Chondrocyte (in vitro differentiated cells): Measurements from ENCODE around the gene KLHL20. TPM values are rescaled to one million over a fixed set of nuclear protein-coding genes. Genes with fewer than 3 reads are reported as not detected.
"Not testable (repeated sequence)": the region's sequence is repeated elsewhere in the genome, so short reads cannot be mapped to it uniquely, and the experiment has no call there.

Experiments
- DNase-seq: peaks from one replicate; pipeline ENCODE4 v3.0.0; 2021; ENCODE audit warnings: mixed read lengths, low spot score
- H3K27ac Mint-ChIP-seq: one replicate; pipeline ENCODE4 v1.8.0; 2021; ENCODE audit warnings: mild to moderate bottlenecking, moderate library complexity, mixed read lengths; ENCODE audit not compliant: unreplicated experiment
- H3K27me3 Mint-ChIP-seq: 2 replicates; pipeline ENCODE4 v1.8.0; 2021; ENCODE audit warnings: low read depth, mixed read lengths
- H3K36me3 Mint-ChIP-seq: 2 replicates; pipeline ENCODE4 v1.8.0; 2021; ENCODE audit warnings: low read depth, mixed read lengths
- H3K4me1 Mint-ChIP-seq: 2 replicates; pipeline ENCODE4 v1.8.0; 2021; ENCODE audit warnings: low read depth, mild to moderate bottlenecking, mixed read lengths
- H3K4me3 Mint-ChIP-seq: one replicate; pipeline ENCODE4 v1.8.0; 2021; ENCODE audit warnings: mild to moderate bottlenecking, moderate library complexity, mixed read lengths; ENCODE audit not compliant: unreplicated experiment
- H3K9me3 Mint-ChIP-seq: 2 replicates; pipeline ENCODE4 v1.8.0; 2021; ENCODE audit warnings: low read depth, mixed read lengths
- CTCF ChIP-seq: fragments of 200-600 bp; sonication (generic); IDR thresholded peaks from 2 replicates; pipeline ENCODE4 v1.5.0; 2021; ENCODE audit warnings: antibody characterized with exemption, mild to moderate bottlenecking, moderate library complexity
- long read RNA-seq: library from polyadenylated mRNA; stranded (forward); transcript quantifications from one replicate; pipeline ENCODE4 v2.0.0, GENCODE V29; 2021
- total RNA-seq: library from RNA; stranded (reverse); gene quantifications from 3 replicates; pipeline ENCODE4 v1.2.1, GENCODE V29; 2021

KLHL20 gene
- total RNA-seq, result 28.5 to 34.1 TPM (median 29.2 TPM) in 3 replicates
- long read RNA-seq, transcript KLHL20-201 (12 exons, 3,421 nt), result major isoform, 32 of 62 reads
- long read RNA-seq, partial matches to known transcripts, result 6 of 62 reads
- long read RNA-seq, other reads (novel, unspliced or antisense), result 24 of 62 reads

- peaks cover 11% of the 10 kb centered on the region for H3K27me3 Mint-ChIP-seq
- peaks cover 29% of the 10 kb centered on the region for H3K4me1 Mint-ChIP-seq
- no peaks in the 10 kb centered on the region for H3K36me3 Mint-ChIP-seq
- peak within 1 kb of the TSS; percentile 92 for H3K27ac Mint-ChIP-seq
- peak; percentile 43 for TF ChIP-seq CTCF
- H3K4me3 Mint-ChIP-seq, result peak within 1 kb of the TSS; percentile 89
- no peak for DNase-seq
- H3K9me3 Mint-ChIP-seq, result no peaks in the 10 kb centered on the region
Observed at GRCh38 chr1:173714759-173715537, at the start of gene KLHL20. Gene KLHL20 (plus strand): TSS chr1:173714981. CDS start chr1:173716044, 1,063 bp downstream.

- TF ChIP-seq CTCF, result no peak
- no peak for DNase-seq
- no peaks in the 10 kb centered on the region for H3K36me3 Mint-ChIP-seq
Observed at GRCh38 chr1:173666646-173667045, 48.1 kb upstream of the KLHL20 start.

GRCh38 chr1:173669491-173669941 is 45.3 kb upstream of the KLHL20 start, which contains the start of gene ANKRD45:
Gene ANKRD45 (minus strand): TSS chr1:173669851. CDS start chr1:173659418, 10,433 bp downstream.
- Mint-ChIP-seq H3K27ac (peak within 1 kb of the TSS; percentile 19), H3K4me1 (no peaks in the 10 kb centered on the region), H3K27me3 (no peaks in the 10 kb centered on the region), H3K9me3 (no peaks in the 10 kb centered on the region), H3K4me3 (peak within 1 kb of the TSS; percentile 63), H3K36me3 (peaks cover 2% of the 10 kb centered on the region)
- peak; percentile 90 for DNase-seq
- no peak for TF ChIP-seq CTCF

More at GRCh38 chr1:173666646-173667045, 48.1 kb upstream of the KLHL20 start:
- Mint-ChIP-seq H3K27me3 (no peaks in the 10 kb centered on the region), H3K4me1 (no peaks in the 10 kb centered on the region), H3K27ac (no peak overlapping the region), H3K4me3 (no peak overlapping the region), H3K9me3 (peaks cover 3% of the 10 kb centered on the region)

- DNase-seq, H3K27me3 Mint-ChIP-seq, H3K4me3 Mint-ChIP-seq, H3K4me1 Mint-ChIP-seq, H3K36me3 Mint-ChIP-seq, H3K27ac Mint-ChIP-seq: not testable (repeated sequence)
- peaks cover 13% of the 10 kb centered on the region for H3K9me3 Mint-ChIP-seq
Observed at GRCh38 chr1:173674496-173674895, 40.3 kb upstream of the KLHL20 start.

GRCh38 chr1:173680152-173680551 is 34.6 kb upstream of the KLHL20 start:
- H3K27ac Mint-ChIP-seq, H3K36me3 Mint-ChIP-seq, H3K4me3 Mint-ChIP-seq, H3K27me3 Mint-ChIP-seq, H3K4me1 Mint-ChIP-seq, DNase-seq: not testable (repeated sequence)
- H3K9me3 Mint-ChIP-seq, result peaks cover 17% of the 10 kb centered on the region

- no peak for DNase-seq
- peaks cover 15% of the 10 kb centered on the region for H3K9me3 Mint-ChIP-seq
- no peaks in the 10 kb centered on the region for H3K4me1 Mint-ChIP-seq
- no peaks in the 10 kb centered on the region for H3K36me3 Mint-ChIP-seq
- no peak for TF ChIP-seq CTCF
- H3K27me3 Mint-ChIP-seq, result no peaks in the 10 kb centered on the region
- H3K27ac Mint-ChIP-seq, result no peak overlapping the region
- H3K4me3 Mint-ChIP-seq, result no peak overlapping the region
Observed at GRCh38 chr1:173682184-173682583, 32.6 kb upstream of the KLHL20 start.

GRCh38 chr1:173683838-173684237 is 30.9 kb upstream of the KLHL20 start:
- not testable (repeated sequence) for H3K4me1 Mint-ChIP-seq, H3K4me3 Mint-ChIP-seq

GRCh38 chr1:173685121-173685520 is 29.7 kb upstream of the KLHL20 start:
- H3K4me1 Mint-ChIP-seq, H3K27ac Mint-ChIP-seq, H3K36me3 Mint-ChIP-seq, DNase-seq, H3K4me3 Mint-ChIP-seq, H3K27me3 Mint-ChIP-seq, H3K9me3 Mint-ChIP-seq: not testable (repeated sequence)

More at GRCh38 chr1:173683838-173684237, 30.9 kb upstream of the KLHL20 start:
- not testable (repeated sequence) for H3K36me3 Mint-ChIP-seq, H3K27me3 Mint-ChIP-seq, DNase-seq, H3K27ac Mint-ChIP-seq
- peaks cover 11% of the 10 kb centered on the region for H3K9me3 Mint-ChIP-seq
